ENCODE results near the gene CFAP61.
"Not testable (repeated sequence)": the region's sequence is repeated elsewhere in the genome, so short reads cannot be mapped to it uniquely, and the experiment has no call there.

Gene CFAP61

GRCh38 chr20:20231528-20232298 lies 179.4 kb downstream of the CFAP61 start:
- DNase-seq (ENCODE audit: low read depth) = no peak

DNA sequence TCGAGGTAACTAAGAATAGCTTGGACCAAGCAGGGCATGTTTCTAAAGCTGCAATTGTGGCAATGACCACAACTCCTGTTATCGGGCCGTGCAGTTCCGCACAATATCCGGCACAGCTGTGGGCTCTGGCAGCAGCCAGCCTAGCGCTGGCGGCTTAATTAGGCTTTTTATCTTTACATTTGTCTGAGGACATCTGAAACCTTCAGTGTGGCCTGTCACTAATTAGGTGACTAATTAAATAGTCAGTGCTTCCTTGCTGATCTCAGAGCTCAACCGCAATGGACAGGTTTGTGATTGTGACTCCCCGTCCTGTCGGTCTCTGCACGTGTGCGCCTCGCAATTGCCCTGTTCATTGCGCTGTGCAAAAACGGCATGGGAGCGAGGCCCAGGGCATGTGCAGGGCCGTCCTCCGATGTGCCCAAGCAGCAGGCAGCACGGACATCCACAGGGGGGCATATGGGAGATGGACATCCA lies 180.7 kb downstream of the CFAP61 start:
- no peak for DNase-seq (ENCODE audit: low read depth)

DNA sequence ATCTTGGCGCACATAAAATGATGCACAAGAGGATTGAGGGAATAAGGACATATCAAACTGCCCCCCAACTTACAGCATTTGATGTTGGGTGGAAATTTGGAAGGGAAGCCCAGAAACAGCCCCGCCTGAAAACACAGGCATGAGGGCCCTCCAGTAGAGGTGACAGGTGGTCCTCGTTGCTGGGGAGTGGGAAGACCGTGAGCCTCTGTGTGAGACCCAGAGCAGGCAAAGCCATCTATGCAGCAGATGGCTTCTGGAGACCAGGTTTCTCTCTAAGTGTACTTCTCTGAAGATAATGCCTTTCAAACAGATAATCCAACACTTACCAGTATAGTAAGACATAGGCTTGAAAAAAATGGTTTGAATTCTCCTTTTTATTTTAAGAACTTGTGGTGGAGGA lies 183.3 kb downstream of the CFAP61 start:
- DNase-seq (ENCODE audit: low read depth) = no peak

DNA sequence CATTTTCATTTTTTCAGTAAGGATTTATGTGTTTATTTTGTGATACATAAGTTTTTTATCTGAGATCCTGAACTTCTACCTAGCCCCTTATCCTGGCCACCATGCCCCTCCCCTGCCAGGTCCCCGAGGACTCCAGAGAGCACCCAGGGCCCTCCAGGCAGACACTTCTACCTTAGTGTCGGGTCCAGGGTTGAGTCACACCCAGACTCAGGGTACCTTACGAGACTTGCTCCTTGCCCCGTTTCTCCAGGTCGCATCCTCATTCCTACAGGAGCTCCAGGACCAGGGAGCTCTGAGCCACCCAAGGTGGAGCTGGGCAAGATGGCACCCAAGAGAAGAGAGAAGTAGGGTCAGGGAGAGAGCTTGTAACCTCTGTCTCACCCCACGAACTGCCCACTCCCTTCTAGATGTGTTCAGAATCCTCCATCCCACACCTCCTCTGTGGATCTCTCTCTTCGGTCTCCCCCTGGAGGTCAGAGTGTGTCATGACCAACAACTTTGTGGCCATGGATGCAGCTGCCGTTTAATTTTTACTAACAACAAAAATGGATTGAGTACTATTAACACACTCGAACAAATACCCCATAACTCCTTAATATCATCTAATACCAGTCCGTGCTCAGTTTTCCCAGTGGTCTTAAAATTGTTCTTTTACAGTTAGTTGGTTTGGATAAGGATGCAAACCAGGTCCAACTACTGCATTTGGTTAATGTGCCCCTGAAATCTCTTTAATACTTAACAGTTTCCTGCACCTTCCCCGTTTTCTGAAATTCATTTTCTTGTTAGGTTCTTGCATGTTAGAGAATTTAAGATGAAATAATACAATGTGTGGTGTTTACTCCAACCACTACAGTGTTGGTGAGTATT lies 185.0 kb downstream of the CFAP61 start:
- no peak for DNase-seq (ENCODE audit: low read depth)

GRCh38 chr20:20241976-20242375 lies 189.6 kb downstream of the CFAP61 start:
- no peak for DNase-seq (ENCODE audit: low read depth)

DNA sequence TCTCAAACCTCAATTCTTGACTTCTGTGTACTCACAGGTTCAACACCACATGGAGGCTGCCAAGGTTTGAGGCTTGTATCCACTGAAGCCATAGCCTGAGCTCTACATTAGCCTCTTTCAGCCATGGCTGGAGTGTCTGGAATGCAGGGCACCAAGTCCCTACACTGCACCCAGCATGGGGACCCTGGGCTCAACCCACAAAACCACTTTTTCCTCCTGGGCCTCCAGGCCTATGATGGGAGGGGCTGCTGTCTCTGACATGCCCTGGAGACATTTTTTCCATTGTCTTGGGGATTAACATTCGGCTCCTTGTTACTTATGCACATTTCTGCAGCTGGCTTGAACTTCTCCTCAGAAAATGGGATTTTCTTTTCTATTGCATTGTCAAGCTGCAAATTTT lies 192.1 kb downstream of the CFAP61 start:
- not testable (repeated sequence) for DNase-seq (ENCODE audit: low read depth)

DNA sequence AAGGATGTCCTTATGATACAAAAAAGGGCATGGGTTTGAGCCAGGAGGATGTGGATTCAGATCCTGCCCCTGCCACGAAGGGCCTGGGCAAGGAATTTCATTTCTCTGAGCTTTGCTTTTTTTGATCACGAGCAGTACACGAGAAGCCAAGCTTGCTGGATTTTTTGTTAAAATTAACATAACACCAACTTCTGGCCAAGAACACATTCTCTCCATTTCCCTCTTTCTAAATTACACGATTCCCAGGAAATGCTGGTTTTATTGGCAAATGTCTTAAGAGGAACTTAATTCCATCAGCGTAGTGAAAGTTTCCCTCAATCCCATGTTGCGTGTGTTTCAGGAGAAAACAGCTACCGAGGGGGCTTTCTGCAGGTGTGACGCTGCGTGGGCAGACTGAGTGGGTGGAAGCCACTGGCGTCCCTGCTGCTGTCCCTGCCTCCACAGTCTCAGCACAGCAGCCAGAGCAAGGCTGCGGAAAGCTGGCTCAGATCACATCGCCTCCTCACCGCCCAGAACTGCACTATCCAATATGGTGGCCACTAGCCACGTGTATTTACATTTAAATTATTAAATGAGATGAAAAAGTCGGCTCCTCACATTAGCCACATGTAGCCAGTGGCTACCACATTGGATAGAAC lies 194.8 kb downstream of the CFAP61 start:
- DNase-seq (ENCODE audit: low read depth) = no peak

- DNase-seq (ENCODE audit: low read depth) = no peak
These were observed 196.4 kb downstream of the CFAP61 start for GRCh38 chr20:20248620-20249200.

- DNase-seq (ENCODE audit: low read depth) = no peak
These were observed 199.0 kb downstream of the CFAP61 start for GRCh38 chr20:20251317-20251716.

DNA sequence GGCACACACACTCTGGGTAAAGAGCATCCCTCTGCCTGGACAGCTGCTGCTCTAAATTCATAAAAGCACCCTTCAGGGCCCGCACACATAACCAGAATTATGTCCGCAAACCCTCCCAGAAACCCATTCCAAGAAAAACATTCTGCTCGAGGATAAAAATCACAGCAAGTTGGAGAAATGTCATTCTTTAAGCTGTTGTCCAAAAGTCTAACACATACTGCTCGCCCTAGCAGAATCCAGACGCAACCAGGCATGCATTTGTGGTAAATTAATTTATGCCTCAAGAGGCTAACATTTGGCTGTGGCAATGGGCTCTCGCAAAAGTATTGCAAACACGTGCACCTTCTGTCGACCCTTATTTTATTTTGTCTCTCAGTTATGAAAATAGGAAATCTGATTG lies 199.5 kb downstream of the CFAP61 start:
- no peak for DNase-seq (ENCODE audit: low read depth)

- no peak for DNase-seq (ENCODE audit: low read depth)
These were observed 200.9 kb downstream of the CFAP61 start for GRCh38 chr20:20253039-20253743.

GRCh38 chr20:20253744-20254330 lies 201.5 kb downstream of the CFAP61 start:
- DNase-seq (ENCODE audit: low read depth) = no peak

DNA sequence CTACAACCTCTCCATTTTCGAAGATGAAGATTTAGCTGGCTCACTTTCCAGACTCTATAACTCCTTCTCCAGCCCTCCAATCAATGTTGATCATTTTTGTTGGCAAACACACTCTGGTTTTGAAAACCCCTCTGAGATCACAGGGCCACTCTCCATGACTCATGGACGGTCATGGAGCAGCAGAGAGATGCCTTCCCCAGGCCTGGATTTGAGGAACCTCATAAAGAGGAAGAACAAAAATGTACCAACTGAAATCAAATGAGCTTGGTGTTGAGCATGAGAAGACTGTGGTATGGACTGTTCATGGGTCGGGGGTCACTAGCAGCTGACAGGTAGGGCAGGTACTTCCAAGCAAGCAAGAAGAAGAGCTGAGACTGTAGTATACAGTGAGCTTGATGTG lies 202.8 kb downstream of the CFAP61 start:
- no peak for DNase-seq (ENCODE audit: low read depth)

DNA sequence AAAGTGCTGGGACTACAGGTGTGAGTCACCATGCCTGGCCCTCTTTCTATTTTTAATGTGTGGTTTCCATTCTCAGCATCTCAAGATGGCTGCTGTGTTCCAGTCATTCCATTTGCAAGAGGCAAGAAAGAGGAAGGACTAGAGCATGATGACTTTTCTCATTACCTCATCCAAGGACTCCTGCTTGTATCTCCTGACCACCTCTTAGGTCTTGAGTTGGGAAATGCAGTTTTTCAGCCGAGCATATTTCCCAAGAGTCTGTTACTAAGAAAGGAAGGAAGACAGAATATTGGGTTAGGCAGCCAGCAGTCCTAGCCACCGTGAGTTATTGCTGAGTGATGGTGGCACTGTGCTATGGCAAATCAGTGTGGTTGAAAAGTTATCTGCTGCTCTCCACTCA lies 207.2 kb downstream of the CFAP61 start:
- DNase-seq (ENCODE audit: low read depth) = no peak

GRCh38 chr20:20261159-20261558 lies 208.8 kb downstream of the CFAP61 start:
- no peak for DNase-seq (ENCODE audit: low read depth)

GRCh38 chr20:20265210-20265609 lies 212.9 kb downstream of the CFAP61 start:
- DNase-seq (ENCODE audit: low read depth) = no peak

GRCh38 chr20:20266552-20266951 lies 214.2 kb downstream of the CFAP61 start:
- DNase-seq (ENCODE audit: low read depth) = no peak

GRCh38 chr20:20267685-20268370 lies 215.5 kb downstream of the CFAP61 start:
- no peak for DNase-seq (ENCODE audit: low read depth)

DNA sequence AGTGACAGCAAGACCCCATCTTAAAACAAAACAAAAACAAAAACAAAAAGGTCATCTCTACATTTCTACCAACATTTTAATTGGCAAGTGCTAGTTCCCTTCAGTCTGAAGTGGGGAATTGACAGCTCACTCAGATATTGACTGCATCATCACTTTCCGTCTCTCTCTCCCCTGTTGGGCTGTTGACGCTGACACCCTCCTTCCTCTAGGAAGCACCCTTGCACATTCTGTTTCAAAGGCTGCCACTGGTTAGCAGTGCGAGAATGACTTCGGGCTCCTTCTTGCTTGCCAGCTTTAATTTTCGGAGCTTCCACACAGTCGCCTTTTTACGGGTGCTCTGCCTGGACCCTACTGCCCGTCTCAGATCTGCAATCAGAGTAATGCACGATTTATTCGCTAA lies 218.9 kb downstream of the CFAP61 start:
- DNase-seq (ENCODE audit: low read depth) = no peak

DNA sequence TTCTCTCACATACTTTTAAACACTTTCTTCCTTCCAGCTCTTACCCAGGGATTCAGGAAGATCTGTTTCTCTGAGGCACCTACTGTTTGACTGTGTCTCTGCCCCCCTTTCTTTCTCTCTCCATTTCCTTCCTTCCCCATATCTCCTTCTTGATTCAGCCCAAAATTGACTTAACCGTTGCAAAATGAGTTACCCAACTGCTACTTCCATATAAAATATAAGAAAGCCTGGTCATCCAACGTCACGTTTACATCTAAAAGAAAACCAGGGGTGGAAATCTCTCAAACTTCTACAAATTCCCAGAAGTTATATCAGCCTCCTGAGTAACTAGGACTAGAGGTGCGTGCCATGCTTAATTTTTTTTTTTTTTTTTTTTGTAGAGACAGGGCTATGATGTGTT lies 220.4 kb downstream of the CFAP61 start:
- no peak for DNase-seq (ENCODE audit: low read depth)

GRCh38 chr20:20273286-20273685 lies 221.0 kb downstream of the CFAP61 start:
- DNase-seq (ENCODE audit: low read depth) = no peak

All from non-pigmented ciliary epithelial cell (primary cell).